Stromal cell of bone marrow (primary cell): Measurements from ENCODE around the gene C8B.

Experiments used
- DNase-seq: peaks from one replicate; pipeline ENCODE4 v3.0.0-alpha.2; 2012; ENCODE audit warnings: low read depth

C8B gene

GRCh38 chr1:56898879-56899278 is 66.9 kb downstream of the C8B start:
- DNase-seq, result no peak

GRCh38 chr1:56898005-56898373 is 67.8 kb downstream of the C8B start:
- no peak for DNase-seq

DNA sequence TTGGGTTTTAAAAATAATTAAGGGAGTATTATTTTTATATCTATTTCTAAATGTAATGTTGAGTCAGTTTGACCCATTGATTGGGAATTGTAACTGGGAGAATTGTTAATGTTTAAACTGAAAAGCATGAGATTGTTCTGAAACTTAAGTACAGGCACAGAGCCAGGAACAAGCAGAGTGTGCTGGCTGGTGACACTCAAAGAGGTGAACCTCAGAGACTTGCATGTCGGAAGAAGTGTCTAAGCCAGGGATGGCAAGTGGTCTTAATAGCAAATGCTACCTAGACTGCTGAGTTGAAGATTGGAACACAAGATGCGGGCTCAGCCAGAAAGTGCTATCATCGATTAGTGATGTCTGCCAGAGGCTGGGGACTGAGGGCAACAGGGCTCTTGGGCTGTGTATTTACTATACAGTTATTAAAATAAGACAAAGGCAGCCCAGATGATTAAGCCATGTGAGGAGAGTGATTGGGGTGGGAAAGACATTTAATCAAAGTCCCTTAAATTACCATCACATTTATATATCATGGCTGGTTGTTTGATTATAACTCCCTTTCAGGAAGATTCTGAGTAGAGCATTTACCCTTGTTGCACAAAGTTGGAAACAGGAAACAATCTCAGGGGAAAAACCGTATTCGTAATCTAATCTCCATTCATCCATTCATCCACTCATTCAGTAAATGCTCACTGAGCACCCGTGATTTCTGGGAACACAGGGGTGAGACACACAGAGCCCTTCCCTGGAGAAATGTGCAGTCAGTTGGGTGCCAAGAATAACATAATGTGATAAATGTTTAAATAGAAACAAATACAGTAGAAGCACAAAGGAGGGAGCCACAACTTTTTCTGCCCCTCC is 68.4 kb downstream of the C8B start:
- peak; percentile 57 for DNase-seq

- DNase-seq, result no peak
These were observed 71.8 kb downstream of the C8B start for GRCh38 chr1:56894014-56894413.

- no peak for DNase-seq
These were observed 75.6 kb downstream of the C8B start for GRCh38 chr1:56890229-56890628.

DNA sequence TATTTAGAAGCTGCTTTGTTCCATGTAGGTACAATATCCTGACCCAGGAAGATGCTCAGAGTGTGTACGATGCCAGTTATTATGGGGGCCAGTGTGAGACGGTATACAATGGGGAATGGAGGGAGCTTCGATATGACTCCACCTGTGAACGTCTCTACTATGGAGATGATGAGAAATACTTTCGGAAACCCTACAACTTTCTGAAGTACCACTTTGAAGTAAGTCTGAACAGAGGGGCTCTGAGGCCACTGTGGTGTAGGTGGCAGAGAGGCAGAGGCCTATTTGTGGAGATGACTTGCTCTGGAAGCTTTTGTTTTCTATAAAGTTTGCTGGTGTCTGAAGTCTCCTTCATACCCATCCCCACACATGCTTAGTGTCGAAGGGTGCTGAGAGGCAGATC is 84.4 kb downstream of the C8B start:
- DNase-seq, result no peak

GRCh38 chr1:56880774-56881173 is 85.0 kb downstream of the C8B start:
- no peak for DNase-seq
